MM.1S (cell line): ENCODE measurements around the gene RTN3.

Experiments used
- DNase-seq: peaks from one replicate; pipeline ENCODE4 v3.0.0-alpha.2; 2015
- H2AFZ ChIP-seq: fragments of 300-600 bp; sonication (generic); 2 replicates; pipeline ENCODE4 v1.6.0; 2016; ENCODE audit warnings: antibody characterized with exemption, low read length
- H3F3A ChIP-seq: fragments of 300-600 bp; sonication (generic); 2 replicates; pipeline ENCODE4 v1.6.1; 2016; ENCODE audit warnings: mild to moderate bottlenecking, antibody characterized with exemption, low read length, moderate library complexity, mixed read lengths; ENCODE audit not compliant: insufficient read depth
- H3K27ac ChIP-seq: fragments of 300-600 bp; sonication (generic); 2 replicates; pipeline ENCODE4 v1.5.1; 2016; ENCODE audit warnings: mild to moderate bottlenecking, low read length
- H3K27me3 ChIP-seq: fragments of 300-600 bp; sonication (generic); replicated peaks from 2 replicates; pipeline ENCODE4 v1.6.0; 2016; ENCODE audit warnings: low read length; ENCODE audit not compliant: insufficient read depth
- H3K36me3 ChIP-seq: fragments of 300-600 bp; sonication (generic); replicated peaks from 2 replicates; pipeline ENCODE4 v1.6.1; 2016; ENCODE audit warnings: mild to moderate bottlenecking, low read length, mixed read lengths; ENCODE audit not compliant: insufficient read depth
- H3K4me1 ChIP-seq: fragments of 300-600 bp; sonication (generic); 2 replicates; pipeline ENCODE4 v1.6.1; 2016; ENCODE audit warnings: low read length, mixed read lengths
- H3K4me2 ChIP-seq: fragments of 300-600 bp; sonication (generic); 2 replicates; pipeline ENCODE4 v1.6.0; 2016; ENCODE audit warnings: low read depth, low read length
- H3K4me3 ChIP-seq: fragments of 300-600 bp; sonication (generic); 2 replicates; pipeline ENCODE4 v1.5.1; 2016; ENCODE audit warnings: low read length, mixed read lengths
- H3K79me2 ChIP-seq: fragments of 300-600 bp; sonication (generic); 2 replicates; pipeline ENCODE4 v1.6.1; 2016; ENCODE audit warnings: mixed run types, low read length, mixed read lengths
- H3K9ac ChIP-seq: fragments of 300-600 bp; sonication (generic); 2 replicates; pipeline ENCODE4 v1.6.1; 2016; ENCODE audit warnings: low read length, mixed read lengths
- H3K9me2 ChIP-seq: fragments of 300-600 bp; sonication (generic); replicated peaks from 2 replicates; pipeline ENCODE4 v1.6.1; 2016; ENCODE audit warnings: mild to moderate bottlenecking, low read length, mixed read lengths; ENCODE audit not compliant: insufficient read depth
- H3K9me3 ChIP-seq: fragments of 300-600 bp; sonication (generic); replicated peaks from 2 replicates; pipeline ENCODE4 v1.6.1; 2016; ENCODE audit warnings: mild to moderate bottlenecking, low read length, mixed read lengths; ENCODE audit not compliant: insufficient read depth
- H4K20me1 ChIP-seq: fragments of 300-600 bp; sonication (generic); 2 replicates; pipeline ENCODE4 v1.6.1; 2016; ENCODE audit warnings: mild to moderate bottlenecking, low read length, moderate library complexity, mixed read lengths; ENCODE audit not compliant: insufficient read depth
- EZH2 ChIP-seq: fragments of 300-600 bp; sonication (generic); optimal IDR thresholded peaks from 2 replicates; pipeline ENCODE3; 2017; ENCODE audit warnings: low read depth, mild to moderate bottlenecking, antibody characterized with exemption, low read length, mixed read lengths
- EZH2phosphoT487 ChIP-seq: fragments of 300-600 bp; sonication (generic); IDR thresholded peaks from 2 replicates; pipeline ENCODE4 v1.6.1; 2018; ENCODE audit warnings: antibody characterized with exemption, low read length
- TF ChIP-seq, protein P1 (sequence below): fragments of 300-600 bp; sonication (generic); IDR thresholded peaks from 2 replicates; pipeline ENCODE4 v1.5.1; 2016; ENCODE audit warnings: antibody characterized with exemption, low read length, mixed read lengths

RTN3 gene

DNA sequence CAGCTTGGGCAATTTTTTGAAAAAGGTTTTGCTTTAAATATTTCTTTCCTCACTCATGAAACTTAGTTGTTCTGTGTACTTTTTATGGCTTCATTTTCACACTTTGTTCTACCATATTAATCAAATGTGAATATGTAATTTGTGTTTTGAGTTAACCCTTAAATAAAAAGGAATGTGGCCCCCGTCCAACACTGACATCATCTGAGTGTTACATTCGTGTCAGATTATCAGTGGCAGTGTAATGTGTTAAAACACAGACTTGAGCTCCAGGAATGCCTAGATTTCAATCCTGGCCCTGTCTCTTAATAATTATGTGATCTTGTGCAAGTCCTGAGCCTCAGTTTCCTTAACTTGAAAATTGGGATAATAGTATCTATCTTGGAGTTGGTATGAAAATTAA, 5.6 kb downstream of the RTN3 start:
- H2AFZ ChIP-seq = no peak overlapping the region
- H3K9ac ChIP-seq = no peak overlapping the region
- no peak overlapping the region for H3K4me2 ChIP-seq
- no peaks in the 10 kb centered on the region for H3K36me3 ChIP-seq
- H4K20me1 ChIP-seq = peaks cover 7% of the 10 kb centered on the region
- no peak overlapping the region for H3K27ac ChIP-seq
- peaks cover 7% of the 10 kb centered on the region; the same call in 1 of the 2 replicates for H3F3A ChIP-seq
- no peak for TF ChIP-seq EZH2phosphoT487
- TF ChIP-seq, protein P1, sequence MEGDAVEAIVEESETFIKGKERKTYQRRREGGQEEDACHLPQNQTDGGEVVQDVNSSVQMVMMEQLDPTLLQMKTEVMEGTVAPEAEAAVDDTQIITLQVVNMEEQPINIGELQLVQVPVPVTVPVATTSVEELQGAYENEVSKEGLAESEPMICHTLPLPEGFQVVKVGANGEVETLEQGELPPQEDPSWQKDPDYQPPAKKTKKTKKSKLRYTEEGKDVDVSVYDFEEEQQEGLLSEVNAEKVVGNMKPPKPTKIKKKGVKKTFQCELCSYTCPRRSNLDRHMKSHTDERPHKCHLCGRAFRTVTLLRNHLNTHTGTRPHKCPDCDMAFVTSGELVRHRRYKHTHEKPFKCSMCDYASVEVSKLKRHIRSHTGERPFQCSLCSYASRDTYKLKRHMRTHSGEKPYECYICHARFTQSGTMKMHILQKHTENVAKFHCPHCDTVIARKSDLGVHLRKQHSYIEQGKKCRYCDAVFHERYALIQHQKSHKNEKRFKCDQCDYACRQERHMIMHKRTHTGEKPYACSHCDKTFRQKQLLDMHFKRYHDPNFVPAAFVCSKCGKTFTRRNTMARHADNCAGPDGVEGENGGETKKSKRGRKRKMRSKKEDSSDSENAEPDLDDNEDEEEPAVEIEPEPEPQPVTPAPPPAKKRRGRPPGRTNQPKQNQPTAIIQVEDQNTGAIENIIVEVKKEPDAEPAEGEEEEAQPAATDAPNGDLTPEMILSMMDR = no peak
- TF ChIP-seq EZH2 = no peak
- H3K9me2 ChIP-seq = no peaks in the 10 kb centered on the region
- no peak for DNase-seq
- H3K4me3 ChIP-seq = no peak overlapping the region
- no peaks in the 10 kb centered on the region for H3K9me3 ChIP-seq
- no peaks in the 10 kb centered on the region for H3K27me3 ChIP-seq
- peaks cover 99% of the 10 kb centered on the region for H3K79me2 ChIP-seq
- H3K4me1 ChIP-seq = peaks cover 8% of the 10 kb centered on the region

DNA sequence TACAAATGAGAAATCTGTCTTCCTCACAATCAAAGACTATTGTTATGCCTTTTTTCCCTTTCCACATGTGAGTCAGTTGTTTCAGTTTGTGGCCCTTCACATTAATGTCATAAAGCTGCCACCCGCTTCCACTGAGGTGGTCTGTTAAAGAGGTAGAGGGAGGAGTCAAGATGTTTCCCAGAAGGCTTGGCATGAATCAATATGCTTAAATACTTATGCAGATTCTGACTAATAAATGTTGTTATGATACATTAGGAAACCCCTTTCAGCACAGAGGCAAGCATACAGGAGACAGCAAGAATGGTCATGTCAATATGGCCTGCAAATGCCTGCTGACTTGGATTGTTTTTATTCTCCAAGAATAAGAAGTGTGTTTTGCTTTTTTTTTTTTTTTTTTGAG, 6.5 kb downstream of the RTN3 start:
- Histone ChIP-seq H3K9ac (no peak overlapping the region), H3K4me3 (no peak overlapping the region), H3K27ac (no peak overlapping the region), H2AFZ (no peak overlapping the region), H3F3A (peaks cover 2% of the 10 kb centered on the region; the same call in 1 of the 2 replicates), H4K20me1 (peaks cover 7% of the 10 kb centered on the region), H3K79me2 (peaks cover 97% of the 10 kb centered on the region), H3K27me3 (no peaks in the 10 kb centered on the region), H3K4me1 (peaks cover 8% of the 10 kb centered on the region), H3K9me2 (no peaks in the 10 kb centered on the region), H3K9me3 (no peaks in the 10 kb centered on the region), H3K36me3 (no peaks in the 10 kb centered on the region), H3K4me2 (no peak overlapping the region)
- TF ChIP-seq EZH2phosphoT487 = no peak
- TF ChIP-seq, protein P1 = no peak
- no peak for TF ChIP-seq EZH2
- DNase-seq = no peak

DNA sequence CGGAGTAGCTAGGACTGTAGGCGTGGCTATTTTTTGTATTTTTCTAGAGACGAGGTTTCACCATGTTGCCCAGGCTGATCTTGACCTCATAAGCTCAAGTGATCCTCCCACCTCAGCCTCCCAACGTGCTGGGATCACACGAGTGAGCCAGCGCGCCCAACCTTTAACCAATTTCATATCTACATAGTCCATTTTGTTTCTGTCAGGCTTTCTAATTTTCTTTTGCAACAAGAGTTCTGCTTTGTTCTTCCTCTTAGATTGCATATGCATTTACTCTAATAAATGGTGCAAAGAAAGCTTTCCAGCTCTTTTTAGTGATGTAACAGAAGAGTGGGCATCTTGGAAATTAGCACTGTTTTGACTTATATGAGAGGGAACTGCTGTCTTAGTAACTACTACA, 13.3 kb downstream of the RTN3 start:
- TF ChIP-seq EZH2 = no peak
- TF ChIP-seq EZH2phosphoT487 = no peak
- TF ChIP-seq, protein P1 = no peak
- peaks cover 91% of the 10 kb centered on the region for H3K79me2 ChIP-seq
- H3F3A ChIP-seq = no peaks in the 10 kb centered on the region
- no peaks in the 10 kb centered on the region for H3K4me1 ChIP-seq
- H3K9me3 ChIP-seq = no peaks in the 10 kb centered on the region
- no peak overlapping the region for H3K27ac ChIP-seq
- H3K4me3 ChIP-seq = no peak overlapping the region
- H4K20me1 ChIP-seq = no peaks in the 10 kb centered on the region
- no peak for DNase-seq
- no peaks in the 10 kb centered on the region for H3K27me3 ChIP-seq
- H3K36me3 ChIP-seq = no peaks in the 10 kb centered on the region
- no peaks in the 10 kb centered on the region for H3K9me2 ChIP-seq
- H2AFZ ChIP-seq = no peak overlapping the region
- H3K4me2 ChIP-seq = no peak overlapping the region
- no peak overlapping the region for H3K9ac ChIP-seq
